Measurements from ENCODE around the gene CDH4. TPM values are rescaled to one million over a fixed set of nuclear protein-coding genes. Genes with fewer than 3 reads are reported as not detected.

The CDH4 gene
- total RNA-seq, 1 donor = 8.6 TPM

GRCh38 chr20:61777773-61778494 lies 525.9 kb downstream of the CDH4 start:
- DNase-seq (ENCODE audit: low read depth in 2 of 3, low spot score in 2 of 3) = no peak

- no peak for DNase-seq (ENCODE audit: low read depth in 2 of 3, low spot score in 2 of 3)
These were observed 526.4 kb downstream of the CDH4 start for GRCh38 chr20:61778495-61778863.

GRCh38 chr20:61779176-61779965 lies 527.3 kb downstream of the CDH4 start:
- DNase-seq (ENCODE audit: low read depth in 2 of 3, low spot score in 2 of 3) = no peak

- DNase-seq (ENCODE audit: low read depth in 2 of 3, low spot score in 2 of 3) = no peak
These were observed 528.0 kb downstream of the CDH4 start for GRCh38 chr20:61780066-61780465.

GRCh38 chr20:61784801-61785566 lies 532.9 kb downstream of the CDH4 start:
- no peak for DNase-seq (ENCODE audit: low read depth in 2 of 3, low spot score in 2 of 3)

GRCh38 chr20:61785567-61785816 lies 533.4 kb downstream of the CDH4 start:
- no peak for DNase-seq (ENCODE audit: low read depth in 2 of 3, low spot score in 2 of 3)

GRCh38 chr20:61786230-61786629 lies 534.2 kb downstream of the CDH4 start:
- DNase-seq (ENCODE audit: low read depth in 2 of 3, low spot score in 2 of 3) = no peak

- no peak for DNase-seq (ENCODE audit: low read depth in 2 of 3, low spot score in 2 of 3)
These were observed 536.3 kb downstream of the CDH4 start for GRCh38 chr20:61788343-61788742.

- DNase-seq (ENCODE audit: low read depth in 2 of 3, low spot score in 2 of 3) = no peak
These were observed 537.3 kb downstream of the CDH4 start for GRCh38 chr20:61789329-61789728.

GRCh38 chr20:61790116-61790827 lies 538.2 kb downstream of the CDH4 start:
- DNase-seq (ENCODE audit: low read depth in 2 of 3, low spot score in 2 of 3) = no peak

GRCh38 chr20:61791995-61792394 lies 539.9 kb downstream of the CDH4 start:
- no peak for DNase-seq (ENCODE audit: low read depth in 2 of 3, low spot score in 2 of 3)

- no peak for DNase-seq (ENCODE audit: low read depth in 2 of 3, low spot score in 2 of 3)
These were observed 543.9 kb downstream of the CDH4 start for GRCh38 chr20:61795669-61796630.

GRCh38 chr20:61796738-61797137 lies 544.7 kb downstream of the CDH4 start:
- no peak for DNase-seq (ENCODE audit: low read depth in 2 of 3, low spot score in 2 of 3)

- peak in 1 of 3 donors; percentile 22 for DNase-seq (ENCODE audit: low read depth in 2 of 3, low spot score in 2 of 3)
These were observed 545.1 kb downstream of the CDH4 start for GRCh38 chr20:61797200-61797599.

GRCh38 chr20:61797971-61798411 lies 545.9 kb downstream of the CDH4 start:
- no peak for DNase-seq (ENCODE audit: low read depth in 2 of 3, low spot score in 2 of 3)

GRCh38 chr20:61798632-61799031 lies 546.6 kb downstream of the CDH4 start:
- no peak for DNase-seq (ENCODE audit: low read depth in 2 of 3, low spot score in 2 of 3)

GRCh38 chr20:61799394-61799923 lies 547.4 kb downstream of the CDH4 start:
- no peak for DNase-seq (ENCODE audit: low read depth in 2 of 3, low spot score in 2 of 3)

GRCh38 chr20:61799928-61800327 lies 547.9 kb downstream of the CDH4 start:
- DNase-seq (ENCODE audit: low read depth in 2 of 3, low spot score in 2 of 3) = no peak

GRCh38 chr20:61800359-61801064 lies 548.5 kb downstream of the CDH4 start:
- no peak for DNase-seq (ENCODE audit: low read depth in 2 of 3, low spot score in 2 of 3)
